IMR-90 (cell line): ENCODE results near the gene CYYR1. TPM values are rescaled to one million over a fixed set of nuclear protein-coding genes. Genes with fewer than 3 reads are reported as not detected.

Source experiments
- ATAC-seq: fragments of 200-7000 bp; cut with Tn5 transposase; 2 replicates; pipeline ENCODE4 v1.9.1; 2020; ENCODE audit warnings: low read depth, mild to moderate bottlenecking, moderate library complexity
- BruUV-seq: library from RNA; stranded (reverse); fragments of 400-500 nt; replicated peaks from 2 replicates; lab custom pipeline; 2021; lab: Mats Ljungman, UMichigan
- CTCF ChIA-PET: fragments of 300-600 bp; formaldehyde crosslinking; extraction: SDS; loops from one replicate; lab custom pipeline; 2021; ENCODE audit warnings: antibody characterized with exemption; lab: Yijun Ruan, JAX
- POLR2A ChIA-PET: fragments of 300-600 bp; sonication (Branson Sonifier 250); formaldehyde crosslinking; loops from one replicate; lab custom pipeline; 2022; ENCODE audit warnings: antibody characterized with exemption; ENCODE audit not compliant: unreplicated experiment; lab: Charles Lee
- DNase-seq: peaks from one replicate; pipeline ENCODE4 v3.0.0; 2013
- H2AFZ ChIP-seq: replicated peaks from 2 replicates; pipeline ENCODE3; 2013; ENCODE audit warnings: low read length, mild to moderate bottlenecking; ENCODE audit not compliant: poor library complexity
- H2AK5ac ChIP-seq: 2 replicates; pipeline ENCODE4 v1.6.1; 2013; ENCODE audit warnings: low read depth, low read length, inconsistent platforms
- H2AK9ac ChIP-seq: replicated peaks from 2 replicates; pipeline ENCODE3; 2013; ENCODE audit warnings: mild to moderate bottlenecking, low read depth, low read length, moderate library complexity; ENCODE audit not compliant: poor library complexity
- H2BK120ac ChIP-seq: 2 replicates; pipeline ENCODE4 v1.6.1; 2013; ENCODE audit warnings: low read depth, low read length, inconsistent platforms
- H2BK15ac ChIP-seq: 3 replicates; pipeline ENCODE4 v1.6.1; 2013; ENCODE audit warnings: low read depth, low read length, inconsistent platforms
- H2BK20ac ChIP-seq: 2 replicates; pipeline ENCODE4 v1.6.1; 2013; ENCODE audit warnings: low read depth, mild to moderate bottlenecking, inconsistent platforms, low read length, moderate library complexity
- H2BK5ac ChIP-seq: 2 replicates; pipeline ENCODE4 v1.6.1; 2013; ENCODE audit warnings: mild to moderate bottlenecking, low read depth, low read length, inconsistent platforms; ENCODE audit not compliant: poor library complexity, severe bottlenecking
- H3K14ac ChIP-seq: replicated peaks from 2 replicates; pipeline ENCODE4 v1.6.1; 2013; ENCODE audit warnings: low read depth, low read length, inconsistent platforms
- H3K18ac ChIP-seq: 2 replicates; pipeline ENCODE4 v1.6.1; 2013; ENCODE audit warnings: low read depth, low read length, control low read depth
- H3K23ac ChIP-seq: 2 replicates; pipeline ENCODE4 v1.6.1; 2013; ENCODE audit warnings: low read depth, low read length, inconsistent platforms
- H3K27ac ChIP-seq: 2 replicates; pipeline ENCODE4 v1.5.1; 2013; ENCODE audit warnings: mild to moderate bottlenecking, control low read depth, low read length; ENCODE audit not compliant: insufficient read depth
- H3K27me3 ChIP-seq: 2 replicates; pipeline ENCODE4 v1.6.1; 2013; ENCODE audit warnings: low read length; ENCODE audit not compliant: control insufficient read depth, insufficient read depth
- H3K36me3 ChIP-seq: 2 replicates; pipeline ENCODE4 v1.6.1; 2013; ENCODE audit warnings: low read length, mixed read lengths; ENCODE audit not compliant: control insufficient read depth, insufficient read depth
- H3K4ac ChIP-seq: 2 replicates; pipeline ENCODE4 v1.6.1; 2013; ENCODE audit warnings: low read depth, low read length, inconsistent platforms
- H3K4me1 ChIP-seq: 2 replicates; pipeline ENCODE4 v1.6.1; 2013; ENCODE audit warnings: low read length, mixed read lengths; ENCODE audit not compliant: control insufficient read depth, insufficient read depth
- H3K4me2 ChIP-seq: 2 replicates; pipeline ENCODE4 v1.6.1; 2013; ENCODE audit warnings: low read depth, mild to moderate bottlenecking, control low read depth, low read length, moderate library complexity
- H3K4me3 ChIP-seq: 2 replicates; pipeline ENCODE4 v1.5.1; 2013; ENCODE audit warnings: low read depth, mild to moderate bottlenecking, control low read depth, low read length, moderate library complexity; ENCODE audit not compliant: insufficient read depth
- H3K56ac ChIP-seq: 2 replicates; pipeline ENCODE4 v1.6.1; 2013; ENCODE audit warnings: low read length, inconsistent platforms; ENCODE audit not compliant: insufficient read depth; ENCODE audit errors: extremely low read depth
- H3K79me1 ChIP-seq, 2 experiments: 2 replicates each; pipeline ENCODE4 v1.6.1; 2013; ENCODE audit warnings: low read length in 2 of 2, inconsistent platforms in 1 of 2, low read depth in 1 of 2
- H3K9ac ChIP-seq: 2 replicates; pipeline ENCODE4 v1.6.1; 2013; ENCODE audit warnings: low read depth, low read length, control low read depth
- H3K9me1 ChIP-seq: 2 replicates; pipeline ENCODE4 v1.6.1; 2013; ENCODE audit warnings: low read length, inconsistent platforms; ENCODE audit not compliant: insufficient read depth
- H3K9me3 ChIP-seq: 2 replicates; pipeline ENCODE4 v1.6.1; 2013; ENCODE audit warnings: low read length; ENCODE audit not compliant: control insufficient read depth, insufficient read depth
- H4K20me1 ChIP-seq: 2 replicates; pipeline ENCODE4 v1.6.1; 2013; ENCODE audit warnings: low read length, inconsistent platforms; ENCODE audit not compliant: insufficient read depth
- H4K5ac ChIP-seq: 2 replicates; pipeline ENCODE4 v1.6.1; 2013; ENCODE audit warnings: mild to moderate bottlenecking, low read depth, low read length, control low read depth
- H4K8ac ChIP-seq, 2 experiments: 2 replicates each; pipeline ENCODE4 v1.6.1; 2013; ENCODE audit warnings: low read depth in 2 of 2, low read length in 2 of 2, control low read depth in 1 of 2, inconsistent platforms in 1 of 2
- H4K91ac ChIP-seq: 2 replicates; pipeline ENCODE4 v1.6.1; 2013; ENCODE audit warnings: low read depth, low read length, inconsistent platforms; ENCODE audit not compliant: insufficient read depth
- BHLHE40 ChIP-seq: fragments of 150-350 bp; IDR thresholded peaks from 2 replicates; pipeline ENCODE4 v1.6.1; 2016; ENCODE audit warnings: mild to moderate bottlenecking, low read depth, low read length
- CEBPB ChIP-seq: IDR thresholded peaks from 2 replicates; pipeline ENCODE4 v1.6.1; 2012; ENCODE audit warnings: low read depth, low read length, improper control_type of control experiment
- CHD1 ChIP-seq: IDR thresholded peaks from 2 replicates; pipeline ENCODE4 v1.6.1; 2012; ENCODE audit warnings: low read depth, low read length, improper control_type of control experiment
- MAZ ChIP-seq: IDR thresholded peaks from 2 replicates; pipeline ENCODE4 v1.6.1; 2012; ENCODE audit warnings: low read depth, mild to moderate bottlenecking, low read length, improper control_type of control experiment, moderate library complexity, borderline replicate concordance
- MXI1 ChIP-seq: IDR thresholded peaks from 2 replicates; pipeline ENCODE4 v1.6.1; 2012; ENCODE audit warnings: low read depth, mild to moderate bottlenecking, low read length, moderate library complexity, borderline replicate concordance
- POLR2A ChIP-seq: IDR thresholded peaks from 2 replicates; pipeline ENCODE4 v1.6.1; 2012; ENCODE audit warnings: mild to moderate bottlenecking, low read depth, low read length
- RAD21 ChIP-seq: IDR thresholded peaks from 2 replicates; pipeline ENCODE4 v1.6.1; 2012; ENCODE audit warnings: low read length, improper control_type of control experiment
- RFX5 ChIP-seq: IDR thresholded peaks from 2 replicates; pipeline ENCODE4 v1.8.0; 2012; ENCODE audit warnings: low read depth, mild to moderate bottlenecking, low read length, moderate library complexity
- SMC3 ChIP-seq: fragments of 150-350 bp; IDR thresholded peaks from 2 replicates; pipeline ENCODE4 v1.6.1; 2016; ENCODE audit warnings: low read depth, mild to moderate bottlenecking, antibody characterized with exemption, low read length, moderate library complexity
- WGBS, 2 experiments: methylation state at CpG; one replicate each; pipeline versions ENCODE4 v1.1.5 to v1.1.7; 2013; ENCODE audit warnings: missing lambda C conversion rate in 2 of 2; ENCODE audit not compliant: insufficient read length in 1 of 2; ENCODE audit errors: extremely low coverage in 2 of 2; 5-methylcytosine and 5-hydroxymethylcytosine counted together
- dilution Hi-C: fragments of 300-500 bp; cut with HindIII; formaldehyde crosslinking; loops from one replicate; pipeline ENCODE4 v1.14.3; 2018; ENCODE audit warnings: low sequenced_read_pairs; ENCODE audit not compliant: unreplicated experiment
- in situ Hi-C: fragments of 300-500 bp; cut with MboI; formaldehyde crosslinking; loops from 3 replicates; pipeline ENCODE4 v1.14.3; 2019; ENCODE audit warnings: low sequenced_read_pairs, inconsistent platforms, mixed read lengths
- intact Hi-C: fragments of 100-400 bp; cut with micrococcal nuclease; formaldehyde crosslinking; loops from 2 replicates; pipeline ENCODE4 v1.10.0; 2022
- polyA plus RNA-seq, 3 experiments: library from polyadenylated mRNA; depleted of rRNA; stranded (reverse); fragments of >200 nt; gene quantifications; 2 replicates each; pipeline ENCODE4 v1.2.3, GENCODE V29; 2012; ENCODE audit warnings: low replicate concordance in 1 of 3
- total RNA-seq: library from RNA; depleted of rRNA; stranded (reverse); fragments of >200 nt; gene quantifications from 2 replicates; pipeline ENCODE4 v1.2.3, GENCODE V29; 2012
- TF ChIP-seq, protein P1 (sequence below): fragments of 150-350 bp; IDR thresholded peaks from 2 replicates; pipeline ENCODE4 v1.6.1; 2017; ENCODE audit warnings: mild to moderate bottlenecking, antibody characterized with exemption, low read length, low read depth
- TF ChIP-seq, protein P2 (sequence below): fragments of 150-350 bp; IDR thresholded peaks from 2 replicates; pipeline ENCODE4 v1.6.1; 2016; ENCODE audit warnings: low read depth, mild to moderate bottlenecking, low read length, moderate library complexity, borderline replicate concordance

Gene CYYR1
- total and polyA plus RNA-seq, 2 of the 4 experiments (the other 2 are of a cell fraction): not detected

DNA sequence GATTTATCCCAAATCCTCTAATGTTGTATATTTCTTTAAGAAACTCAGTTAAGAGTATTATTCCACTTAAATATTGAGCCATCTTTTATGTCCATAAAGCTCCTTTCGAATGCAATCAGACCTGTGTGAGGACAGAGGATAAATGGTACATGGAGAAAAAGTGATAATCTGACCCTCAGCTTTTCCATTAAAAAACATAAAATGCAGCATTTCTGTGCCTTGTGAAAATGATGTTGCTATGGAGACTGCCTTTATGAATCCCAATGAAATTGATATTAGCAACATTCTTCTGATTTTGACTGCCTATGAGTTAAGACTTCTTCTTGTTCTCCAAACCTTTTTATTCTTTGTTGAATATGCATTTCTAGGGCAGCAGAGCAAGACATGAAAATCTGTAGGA is 44.1 kb upstream of the CYYR1 start:
- DNase-seq (no peak), ATAC-seq (no peak)
- Histone ChIP-seq H2AK5ac (no peak overlapping the region), H3K79me1 (no peaks in the 10 kb centered on the region), H2AK9ac (no peak overlapping the region), H3K4me2 (no peak overlapping the region), H3K4me3 (no peak overlapping the region), H4K91ac (no peak overlapping the region), H2BK5ac (no peak overlapping the region), H3K27me3 (no peaks in the 10 kb centered on the region), H3K4me1 (no peaks in the 10 kb centered on the region), H2BK15ac (no peak overlapping the region), H3K56ac (no peak overlapping the region), H3K27ac (no peak overlapping the region), H3K36me3 (no peaks in the 10 kb centered on the region), H3K4ac (no peak overlapping the region), H3K9ac (no peak overlapping the region), H3K14ac (no peak overlapping the region), H4K8ac (no peak overlapping the region), H2BK20ac (no peak overlapping the region), H3K9me1 (no peaks in the 10 kb centered on the region), H2AFZ (no peak overlapping the region), H3K9me3 (no peaks in the 10 kb centered on the region), H3K18ac (no peak overlapping the region), H2BK120ac (no peak overlapping the region), H3K23ac (no peak overlapping the region), H4K5ac (no peak overlapping the region), H4K20me1 (no peaks in the 10 kb centered on the region)
- intact Hi-C loops (no loop called here), dilution Hi-C loops (no loop called here), in situ Hi-C loops (no loop called here)
- no CpG with 5 or more reads among the region's 1 CpG for WGBS, 2 experiments
- no TSS peak for BruUV-seq
- TF ChIP-seq RAD21 (no peak), CEBPB (no peak), SMC3 (no peak), CHD1 (no peak), POLR2A (no peak), MXI1 (no peak), RFX5 (no peak), BHLHE40 (no peak), MAZ (no peak)
- TF ChIP-seq, protein P1, sequence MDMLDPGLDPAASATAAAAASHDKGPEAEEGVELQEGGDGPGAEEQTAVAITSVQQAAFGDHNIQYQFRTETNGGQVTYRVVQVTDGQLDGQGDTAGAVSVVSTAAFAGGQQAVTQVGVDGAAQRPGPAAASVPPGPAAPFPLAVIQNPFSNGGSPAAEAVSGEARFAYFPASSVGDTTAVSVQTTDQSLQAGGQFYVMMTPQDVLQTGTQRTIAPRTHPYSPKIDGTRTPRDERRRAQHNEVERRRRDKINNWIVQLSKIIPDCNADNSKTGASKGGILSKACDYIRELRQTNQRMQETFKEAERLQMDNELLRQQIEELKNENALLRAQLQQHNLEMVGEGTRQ: no peak
- TF ChIP-seq, protein P2, sequence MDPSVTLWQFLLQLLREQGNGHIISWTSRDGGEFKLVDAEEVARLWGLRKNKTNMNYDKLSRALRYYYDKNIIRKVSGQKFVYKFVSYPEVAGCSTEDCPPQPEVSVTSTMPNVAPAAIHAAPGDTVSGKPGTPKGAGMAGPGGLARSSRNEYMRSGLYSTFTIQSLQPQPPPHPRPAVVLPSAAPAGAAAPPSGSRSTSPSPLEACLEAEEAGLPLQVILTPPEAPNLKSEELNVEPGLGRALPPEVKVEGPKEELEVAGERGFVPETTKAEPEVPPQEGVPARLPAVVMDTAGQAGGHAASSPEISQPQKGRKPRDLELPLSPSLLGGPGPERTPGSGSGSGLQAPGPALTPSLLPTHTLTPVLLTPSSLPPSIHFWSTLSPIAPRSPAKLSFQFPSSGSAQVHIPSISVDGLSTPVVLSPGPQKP: no peak
- CTCF ChIA-PET: no interaction called here
- POLR2A ChIA-PET: no interaction called here
